Stimulated activated CD8-positive, alpha-beta memory T cell treated with anti-CD3 and anti-CD28 coated beads, Interleukin-4, amount 100 ng/mL, for 4 hours (primary cell): Measurements from ENCODE around the gene NOC4L.

Experiments used
- DNase-seq, 2 donors: peaks; one replicate each; pipeline ENCODE4 v3.0.0-alpha.2; 2020; ENCODE audit warnings: low read depth in 2 of 2, low spot score in 1 of 2

NOC4L gene

GRCh38 chr12:132155771-132156572 lies 11.7 kb downstream of the NOC4L start:
- no peak for DNase-seq

- DNase-seq = no peak
Observed at GRCh38 chr12:132156573-132157325, 12.5 kb downstream of the NOC4L start.

DNA sequence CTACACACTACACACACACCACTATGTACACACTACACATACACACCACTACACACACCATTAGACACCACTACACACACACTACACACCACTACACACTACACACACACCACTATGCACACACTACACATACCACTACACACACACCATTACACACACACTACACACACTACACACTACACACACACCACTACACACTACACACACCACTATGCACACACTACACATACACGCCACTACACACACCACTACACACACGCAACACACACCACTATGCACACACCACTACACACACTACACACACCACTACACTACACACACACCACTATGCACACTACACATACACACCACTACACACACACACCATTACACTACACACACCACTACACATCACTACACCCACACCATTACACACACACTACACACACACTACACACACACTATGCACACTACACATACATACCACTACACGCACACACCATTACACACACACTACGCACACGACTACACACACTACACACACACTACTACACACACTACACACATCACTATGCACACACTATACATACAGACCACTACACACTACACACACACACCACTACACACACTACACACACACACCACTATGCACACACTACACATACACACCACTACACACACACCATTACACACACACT lies 13.6 kb downstream of the NOC4L start:
- no peak for DNase-seq

DNA sequence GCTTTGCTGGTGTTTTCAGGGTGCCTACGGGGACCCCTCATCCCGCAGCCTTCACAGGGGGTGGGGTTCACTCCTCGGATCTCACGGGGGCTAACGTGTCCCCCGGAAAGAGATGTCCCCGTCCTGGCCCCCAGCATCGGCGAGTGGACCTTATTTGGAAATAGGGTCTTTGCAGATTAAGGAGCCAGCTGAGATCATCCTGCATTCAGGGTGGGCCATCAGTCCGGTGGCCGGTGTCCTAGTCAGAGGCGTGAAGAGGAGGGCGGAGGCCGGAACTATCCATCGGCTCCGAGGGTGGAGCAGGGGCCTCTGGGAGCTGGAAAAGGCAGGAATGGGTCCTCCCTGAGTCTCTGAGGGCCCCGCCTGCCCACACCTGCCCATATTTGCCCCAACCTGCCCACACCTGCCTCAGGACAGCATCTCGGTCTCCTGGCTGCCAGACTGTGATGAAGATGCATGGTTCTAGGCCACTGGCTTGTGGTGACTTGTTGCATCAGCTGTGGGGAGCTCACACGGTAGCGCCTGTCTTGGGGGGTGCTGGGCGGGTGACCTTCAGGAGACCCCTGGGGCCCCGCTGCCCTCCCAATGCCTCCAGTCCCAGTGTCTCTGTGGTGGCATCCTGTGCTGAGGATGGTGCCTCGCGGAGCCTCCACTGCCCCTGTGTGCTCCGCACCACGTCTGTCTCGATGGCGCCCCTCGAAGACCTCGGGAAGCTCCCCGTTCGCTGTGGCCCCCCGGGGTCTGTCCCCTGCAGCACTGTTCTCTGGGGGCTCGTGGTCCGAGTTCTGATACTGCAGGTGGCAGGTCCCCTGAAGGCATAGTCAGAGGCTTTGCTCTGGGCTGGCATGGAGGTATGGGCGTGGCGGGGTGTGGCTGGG lies 14.7 kb downstream of the NOC4L start:
- DNase-seq = no peak

- no peak for DNase-seq
Observed at GRCh38 chr12:132159555-132160003, 15.3 kb downstream of the NOC4L start.

DNA sequence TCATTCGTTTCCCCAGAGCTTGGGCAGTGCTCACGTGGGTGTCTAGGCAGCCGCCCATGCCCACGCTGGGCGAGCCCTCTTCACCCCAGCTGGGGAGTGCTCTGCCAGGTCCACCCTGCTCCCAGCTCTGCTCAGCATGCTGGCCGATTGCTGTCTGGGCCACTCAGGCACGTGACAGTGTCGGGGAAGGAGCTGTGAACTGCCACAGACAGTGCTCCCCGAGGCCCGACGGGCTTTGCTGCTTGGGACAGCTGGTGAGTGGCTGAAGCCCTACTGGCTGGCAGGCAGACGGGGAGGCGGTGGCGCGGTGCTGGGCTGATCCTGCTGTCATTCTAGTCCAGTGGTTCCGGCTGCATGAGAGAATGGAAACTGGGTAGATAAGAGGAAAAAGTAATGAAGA lies 15.8 kb downstream of the NOC4L start:
- DNase-seq = no peak

GRCh38 chr12:132160601-132161035 lies 16.4 kb downstream of the NOC4L start:
- no peak for DNase-seq

DNA sequence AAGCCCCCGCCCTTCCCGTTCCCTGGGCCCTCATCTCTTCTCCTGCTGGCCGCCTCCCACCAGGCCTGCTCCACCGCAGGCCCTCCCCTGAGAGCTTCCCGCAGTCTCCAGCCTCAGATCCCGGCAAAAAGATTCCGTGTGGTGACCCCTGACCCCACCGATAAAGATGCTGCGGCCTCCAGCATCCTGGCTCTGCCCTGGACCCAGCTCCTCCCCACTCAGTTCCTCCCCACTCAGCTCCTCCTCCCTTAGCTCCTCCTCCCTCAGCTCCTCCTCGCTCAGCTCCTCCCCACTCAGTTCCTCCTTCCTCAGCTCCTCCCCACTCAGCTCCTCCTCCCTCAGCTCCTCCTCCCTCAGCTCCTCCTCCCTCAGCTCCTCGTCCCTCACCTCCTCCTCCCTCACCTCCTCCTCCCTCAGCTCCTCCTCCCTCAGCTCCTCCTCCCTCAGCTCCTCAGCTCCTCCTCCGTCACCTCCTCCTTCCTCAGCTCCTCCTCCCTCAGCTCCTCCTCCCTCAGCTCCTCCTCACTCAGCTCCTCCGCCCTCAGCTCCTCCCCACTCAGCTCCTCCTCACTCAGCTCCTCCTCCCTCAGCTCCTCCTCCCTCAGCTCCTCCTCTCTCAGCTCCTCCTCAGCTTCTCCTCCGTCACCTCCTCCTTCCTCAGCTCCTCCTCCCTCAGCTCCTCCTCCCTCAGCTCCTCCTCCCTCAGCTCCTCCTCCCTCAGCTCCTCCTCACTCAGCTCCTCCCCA lies 17.0 kb downstream of the NOC4L start:
- no peak for DNase-seq

DNA sequence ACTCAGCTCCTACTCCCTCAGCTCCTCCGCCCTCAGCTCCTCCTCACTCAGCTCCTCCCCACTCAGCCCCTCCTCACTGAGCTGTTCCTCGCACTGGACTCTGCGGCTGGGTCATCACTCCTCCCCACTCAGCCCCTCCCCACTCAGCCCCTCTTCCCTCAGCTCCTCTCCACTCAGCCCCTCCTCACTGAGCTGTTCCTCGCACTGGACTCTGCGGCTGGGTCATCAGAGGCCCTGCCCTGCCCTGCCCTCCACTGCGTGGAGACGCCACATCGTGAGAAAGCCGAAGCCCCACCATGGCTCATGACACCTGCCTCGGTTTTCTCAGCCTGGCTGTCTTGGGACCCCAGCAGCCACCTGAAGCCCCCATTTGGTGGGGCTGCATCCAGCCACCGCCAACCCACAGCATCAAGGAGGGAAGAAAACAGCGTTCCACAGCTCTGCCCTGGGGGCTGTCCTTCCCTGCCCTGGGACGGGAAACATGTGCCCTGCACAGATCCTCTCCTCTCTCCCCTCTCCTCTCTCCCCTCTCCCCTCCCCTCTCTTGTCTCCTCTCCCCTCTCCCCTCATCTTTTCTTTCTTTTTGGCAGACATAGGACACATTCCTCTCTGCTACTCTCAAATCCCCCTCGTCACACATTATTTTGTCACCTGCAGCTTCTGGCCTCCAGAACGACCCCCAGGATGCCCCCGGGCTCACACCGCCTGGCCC lies 17.7 kb downstream of the NOC4L start:
- DNase-seq = no peak

GRCh38 chr12:132162508-132163031 lies 18.3 kb downstream of the NOC4L start:
- no peak for DNase-seq

DNA sequence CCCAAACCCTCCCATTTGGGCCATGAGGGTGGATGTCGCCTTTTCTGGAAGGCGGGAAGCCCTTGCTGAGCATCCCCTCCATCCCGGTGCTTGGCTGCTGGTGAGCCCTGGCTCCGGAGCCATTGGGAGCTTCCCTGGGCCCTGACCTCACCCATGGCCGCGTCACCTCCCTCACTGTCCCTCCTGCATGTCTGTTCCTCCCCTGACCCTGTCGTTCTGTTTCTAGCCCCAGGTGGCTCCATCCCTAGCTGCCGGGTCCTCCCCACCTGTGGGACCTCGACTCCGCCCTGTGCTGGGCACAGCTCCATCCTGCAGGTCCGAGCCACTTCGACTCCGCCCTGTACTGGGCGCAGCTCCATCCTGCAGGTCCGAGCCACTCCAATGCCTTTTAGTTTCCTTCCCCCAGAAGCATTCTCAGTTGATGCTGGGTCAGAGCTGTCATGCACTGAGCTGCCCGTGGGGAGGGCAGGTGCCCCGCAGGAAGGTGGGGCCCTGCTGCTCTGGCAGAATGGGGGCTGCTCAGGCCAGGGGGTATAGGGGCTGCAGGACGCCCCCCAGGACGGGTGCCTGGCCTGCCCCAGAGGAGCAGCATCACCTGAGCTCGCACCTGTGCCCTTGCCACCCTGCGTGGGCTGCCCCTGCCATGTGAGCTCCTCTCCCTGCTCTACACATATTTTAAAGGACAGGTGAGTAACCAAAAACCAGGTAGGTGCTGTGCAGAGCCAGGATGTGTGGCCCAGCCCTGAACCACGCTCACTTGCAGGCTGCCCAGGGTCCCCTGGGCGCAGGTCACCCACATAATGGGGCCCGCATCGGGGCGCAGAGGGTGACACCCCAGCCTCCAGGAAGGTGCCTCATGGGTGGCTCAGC lies 19.0 kb downstream of the NOC4L start:
- no peak for DNase-seq

GRCh38 chr12:132163911-132164288 lies 19.6 kb downstream of the NOC4L start:
- no peak for DNase-seq

DNA sequence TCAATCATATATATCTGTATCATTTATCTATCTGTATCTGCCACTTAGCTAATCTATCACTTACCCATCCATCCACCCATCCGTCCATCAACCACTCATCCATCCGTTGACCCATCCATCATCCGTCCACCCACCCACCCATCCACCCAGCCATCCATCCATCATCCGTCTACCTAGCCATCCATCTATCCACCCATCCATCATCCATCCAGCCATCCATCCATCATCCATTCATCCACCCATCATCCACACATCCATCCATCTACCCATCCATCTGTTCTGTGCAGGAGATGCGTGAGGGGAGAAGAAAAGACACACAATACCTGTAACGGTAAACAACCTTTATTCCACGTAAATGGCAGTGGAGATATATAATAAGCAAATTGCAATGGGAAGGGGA lies 20.2 kb downstream of the NOC4L start:
- DNase-seq = no peak

GRCh38 chr12:132165584-132165983 lies 21.3 kb downstream of the NOC4L start:
- DNase-seq = no peak

DNA sequence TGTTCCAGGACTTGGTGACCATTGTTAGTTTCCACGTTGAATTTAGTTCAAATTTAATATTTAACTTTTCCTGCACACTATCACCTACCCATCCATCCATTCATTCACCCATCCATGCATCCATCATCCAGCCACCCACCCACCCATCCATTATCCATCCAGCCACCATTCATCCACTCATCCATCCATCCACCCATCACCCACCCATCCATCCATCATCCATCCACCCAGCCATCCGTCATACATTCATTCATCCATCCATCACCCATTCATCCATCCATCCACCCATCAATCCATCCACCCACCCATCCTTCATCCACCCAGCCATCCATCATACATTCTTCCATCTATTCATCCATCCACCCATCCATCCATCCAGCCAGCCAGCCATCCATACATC lies 21.8 kb downstream of the NOC4L start:
- DNase-seq = no peak

DNA sequence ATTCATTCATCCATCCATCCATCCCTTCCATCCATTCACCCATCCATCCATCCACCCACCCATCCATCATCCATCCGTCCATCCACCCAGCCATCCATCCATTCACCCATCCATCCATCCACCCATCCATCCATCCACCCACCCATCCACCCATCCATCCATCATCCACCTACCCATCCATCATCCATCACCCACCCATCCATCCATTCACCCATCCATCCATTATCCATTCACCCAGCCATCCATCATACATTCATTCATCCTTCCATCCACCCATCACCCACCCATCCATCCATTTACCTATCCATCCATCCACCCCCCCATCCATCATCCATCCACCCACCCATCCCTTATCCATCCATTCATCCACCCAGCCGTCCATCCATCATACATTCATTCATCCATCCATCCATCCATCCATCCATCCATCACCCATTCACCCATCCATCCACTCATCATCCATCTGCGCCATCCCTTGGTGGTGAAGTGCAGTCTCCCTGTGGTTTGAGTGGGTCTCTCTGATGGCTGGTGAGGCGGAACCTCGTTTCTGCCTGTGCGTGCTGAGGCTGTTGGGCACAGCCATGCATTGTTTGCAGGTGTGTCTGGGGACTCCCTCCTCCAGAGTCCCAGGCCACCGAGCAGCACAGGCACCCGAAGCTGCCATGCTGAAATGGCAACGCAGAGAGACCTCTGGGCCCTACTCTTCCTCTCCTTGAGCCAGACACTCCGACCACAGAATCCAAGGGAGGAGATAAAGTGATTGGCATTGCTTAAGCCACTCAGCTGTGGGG lies 22.7 kb downstream of the NOC4L start:
- no peak for DNase-seq

- no peak for DNase-seq
Observed at GRCh38 chr12:132167611-132168310, 23.5 kb downstream of the NOC4L start.
